PC-3 (cell line): ENCODE measurements around the gene ZNF496.

Experiments
- EZH2phosphoT487 ChIP-seq: fragments of 300-600 bp; sonication (generic); IDR thresholded peaks from 2 replicates; pipeline ENCODE4 v1.6.1; 2018; ENCODE audit warnings: mild to moderate bottlenecking, antibody characterized with exemption, low read length, borderline replicate concordance
- TF ChIP-seq, protein P1 (sequence below): fragments of 300-600 bp; sonication (generic); conservative IDR thresholded peaks from 2 replicates; pipeline ENCODE4 v1.5.1; 2017; ENCODE audit warnings: antibody characterized with exemption, low read depth, mild to moderate bottlenecking, low read length

DNA sequence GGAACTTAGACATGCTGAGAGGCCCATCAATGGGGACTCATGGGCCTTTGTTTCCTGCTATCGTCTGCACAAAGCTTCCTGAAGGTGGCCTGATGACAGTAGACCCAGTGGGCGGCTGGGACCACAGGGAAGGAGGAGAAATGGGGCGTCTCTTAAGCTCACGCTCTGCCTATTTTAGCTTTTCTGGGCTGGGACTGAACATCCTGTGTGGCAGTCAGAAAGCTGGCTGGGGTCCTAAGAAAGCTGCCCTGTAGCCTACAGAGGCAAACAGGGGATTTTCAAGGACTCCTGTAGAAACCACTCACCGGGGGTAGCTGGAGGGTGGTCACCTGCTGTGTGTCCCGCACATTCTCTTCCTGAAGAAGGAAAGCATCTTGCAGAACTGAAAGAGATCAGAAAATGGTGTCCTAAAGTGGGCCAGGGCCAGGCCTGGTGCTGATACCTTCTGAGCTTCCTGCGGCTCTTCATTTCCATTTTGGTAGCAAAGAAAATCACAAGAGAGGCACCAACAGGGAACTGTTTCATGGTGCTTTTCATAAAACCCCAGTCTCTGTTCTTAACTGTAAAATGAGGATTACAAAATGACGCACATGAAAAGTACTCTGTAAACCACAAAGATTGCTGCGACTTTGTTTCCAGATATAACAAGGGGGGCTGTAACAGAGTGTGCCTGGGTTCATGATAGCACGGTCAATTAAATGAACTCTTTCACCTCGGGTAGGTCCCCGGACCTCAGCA lies 8.6 kb downstream of the ZNF496 start:
- TF ChIP-seq, protein P1, sequence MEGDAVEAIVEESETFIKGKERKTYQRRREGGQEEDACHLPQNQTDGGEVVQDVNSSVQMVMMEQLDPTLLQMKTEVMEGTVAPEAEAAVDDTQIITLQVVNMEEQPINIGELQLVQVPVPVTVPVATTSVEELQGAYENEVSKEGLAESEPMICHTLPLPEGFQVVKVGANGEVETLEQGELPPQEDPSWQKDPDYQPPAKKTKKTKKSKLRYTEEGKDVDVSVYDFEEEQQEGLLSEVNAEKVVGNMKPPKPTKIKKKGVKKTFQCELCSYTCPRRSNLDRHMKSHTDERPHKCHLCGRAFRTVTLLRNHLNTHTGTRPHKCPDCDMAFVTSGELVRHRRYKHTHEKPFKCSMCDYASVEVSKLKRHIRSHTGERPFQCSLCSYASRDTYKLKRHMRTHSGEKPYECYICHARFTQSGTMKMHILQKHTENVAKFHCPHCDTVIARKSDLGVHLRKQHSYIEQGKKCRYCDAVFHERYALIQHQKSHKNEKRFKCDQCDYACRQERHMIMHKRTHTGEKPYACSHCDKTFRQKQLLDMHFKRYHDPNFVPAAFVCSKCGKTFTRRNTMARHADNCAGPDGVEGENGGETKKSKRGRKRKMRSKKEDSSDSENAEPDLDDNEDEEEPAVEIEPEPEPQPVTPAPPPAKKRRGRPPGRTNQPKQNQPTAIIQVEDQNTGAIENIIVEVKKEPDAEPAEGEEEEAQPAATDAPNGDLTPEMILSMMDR = no peak
- no peak for TF ChIP-seq EZH2phosphoT487
